ENCODE measurements around the gene MTUS2. TPM values are rescaled to one million over a fixed set of nuclear protein-coding genes. Genes with fewer than 3 reads are reported as not detected.

MTUS2 gene
- polyA plus RNA-seq, 6 donors from 2014 or later, result 0.06 TPM; not detected in 5

- DNase-seq, result no peak
- no peaks in the 10 kb centered on the region for H3K9me3 Mint-ChIP-seq
- no peaks in the 10 kb centered on the region for H3K27me3 Mint-ChIP-seq
- ATAC-seq (ENCODE audit: low read depth in 2 of 2), result no peak
- no peak overlapping the region for H3K27ac Mint-ChIP-seq
- H3K4me1 Mint-ChIP-seq, result peaks cover 0 to 5% (median 3%) of the 10 kb centered on the region in 3 donors
- peaks cover 18 to 47% of the 10 kb centered on the region in 2 donors for H3K36me3 Mint-ChIP-seq
- H3K4me3 Mint-ChIP-seq, result no peak overlapping the region
These were observed 706.6 kb downstream of the MTUS2 start for GRCh38 chr13:29526741-29527140.

- ATAC-seq (ENCODE audit: low read depth in 2 of 2), result no peak
These were observed 707.4 kb downstream of the MTUS2 start for GRCh38 chr13:29527511-29527910.

GRCh38 chr13:29527916-29528315 is 707.8 kb downstream of the MTUS2 start:
- DNase-seq (no peak), ATAC-seq (ENCODE audit: low read depth in 2 of 2) (no peak)
- no peaks in the 10 kb centered on the region for H3K9me3 Mint-ChIP-seq
- peaks cover 12 to 47% of the 10 kb centered on the region in 2 donors for H3K36me3 Mint-ChIP-seq
- no peaks in the 10 kb centered on the region for H3K27me3 Mint-ChIP-seq
- no peak overlapping the region for H3K27ac Mint-ChIP-seq
- H3K4me3 Mint-ChIP-seq, result no peak overlapping the region
- peaks cover 0 to 5% (median 3%) of the 10 kb centered on the region in 3 donors for H3K4me1 Mint-ChIP-seq

More at GRCh38 chr13:29527511-29527910, 707.4 kb downstream of the MTUS2 start:
- H3K27ac Mint-ChIP-seq, result no peak overlapping the region
- no peak for DNase-seq
- H3K9me3 Mint-ChIP-seq, result no peaks in the 10 kb centered on the region
- peaks cover 12 to 46% of the 10 kb centered on the region in 2 donors for H3K36me3 Mint-ChIP-seq
- H3K4me1 Mint-ChIP-seq, result peaks cover 0 to 5% (median 3%) of the 10 kb centered on the region in 3 donors
- H3K4me3 Mint-ChIP-seq, result no peak overlapping the region
- H3K27me3 Mint-ChIP-seq, result no peaks in the 10 kb centered on the region

- ATAC-seq (ENCODE audit: low read depth in 2 of 2) (no peak), DNase-seq (no peak)
- Mint-ChIP-seq H3K4me3 (no peak overlapping the region), H3K36me3 (peaks cover 12 to 38% of the 10 kb centered on the region in 2 donors), H3K27me3 (no peaks in the 10 kb centered on the region), H3K9me3 (no peaks in the 10 kb centered on the region), H3K27ac (peak overlapping the region in 1 of 6 donors; percentile 53), H3K4me1 (peaks cover 0 to 5% (median 3%) of the 10 kb centered on the region in 3 donors)
These were observed 709.6 kb downstream of the MTUS2 start for GRCh38 chr13:29529754-29530153.

- Mint-ChIP-seq H3K4me1 (peaks cover 0 to 3% (median 0%) of the 10 kb centered on the region in 3 donors), H3K4me3 (no peak overlapping the region), H3K27me3 (no peaks in the 10 kb centered on the region), H3K9me3 (no peaks in the 10 kb centered on the region), H3K27ac (no peak overlapping the region), H3K36me3 (peaks cover 15 to 40% of the 10 kb centered on the region in 2 donors)
- ATAC-seq (ENCODE audit: low read depth in 2 of 2) (no peak), DNase-seq (no peak)
These were observed 710.8 kb downstream of the MTUS2 start for GRCh38 chr13:29530901-29531300.

GRCh38 chr13:29532116-29532515 is 712.0 kb downstream of the MTUS2 start:
- Mint-ChIP-seq H3K4me3 (no peak overlapping the region), H3K36me3 (peaks cover 19 to 44% of the 10 kb centered on the region in 2 donors)

GRCh38 chr13:29532821-29533220 is 712.7 kb downstream of the MTUS2 start:
- Mint-ChIP-seq H3K36me3 (peaks cover 19 to 44% of the 10 kb centered on the region in 2 donors), H3K27ac (no peak overlapping the region), H3K4me1 (peaks cover 0 to 3% (median 0%) of the 10 kb centered on the region in 3 donors), H3K27me3 (no peaks in the 10 kb centered on the region), H3K9me3 (no peaks in the 10 kb centered on the region), H3K4me3 (no peak overlapping the region)
- DNase-seq (no peak), ATAC-seq (ENCODE audit: low read depth in 2 of 2) (no peak)

More at GRCh38 chr13:29532116-29532515, 712.0 kb downstream of the MTUS2 start:
- Mint-ChIP-seq H3K9me3 (no peaks in the 10 kb centered on the region), H3K27ac (no peak overlapping the region), H3K4me1 (peaks cover 0 to 3% (median 0%) of the 10 kb centered on the region in 3 donors), H3K27me3 (no peaks in the 10 kb centered on the region)
- ATAC-seq (ENCODE audit: low read depth in 2 of 2) (no peak), DNase-seq (no peak)

GRCh38 chr13:29534083-29534482 is 713.9 kb downstream of the MTUS2 start:
- no peak for DNase-seq
- H3K4me3 Mint-ChIP-seq, result no peak overlapping the region
- H3K27me3 Mint-ChIP-seq, result no peaks in the 10 kb centered on the region
- ATAC-seq (ENCODE audit: low read depth in 2 of 2), result no peak
- H3K9me3 Mint-ChIP-seq, result no peaks in the 10 kb centered on the region
- H3K4me1 Mint-ChIP-seq, result peaks cover 0 to 6% (median 0%) of the 10 kb centered on the region in 3 donors
- peaks cover 17 to 41% of the 10 kb centered on the region in 2 donors for H3K36me3 Mint-ChIP-seq
- peak overlapping the region in 2 of 6 donors; percentile 23 to 32 for H3K27ac Mint-ChIP-seq

- Mint-ChIP-seq H3K4me3 (no peak overlapping the region), H3K9me3 (no peaks in the 10 kb centered on the region), H3K4me1 (peaks cover 4 to 7% (median 4%) of the 10 kb centered on the region in 3 donors), H3K36me3 (peaks cover 11 to 23% of the 10 kb centered on the region in 2 donors), H3K27ac (peak overlapping the region in 1 of 6 donors; percentile 38), H3K27me3 (no peaks in the 10 kb centered on the region)
- DNase-seq (no peak), ATAC-seq (ENCODE audit: low read depth in 2 of 2) (no peak)
These were observed 715.8 kb downstream of the MTUS2 start for GRCh38 chr13:29535663-29536655.

GRCh38 chr13:29536853-29537252 is 716.7 kb downstream of the MTUS2 start:
- ATAC-seq (ENCODE audit: low read depth in 2 of 2) (no peak), DNase-seq (no peak)
- H3K9me3 Mint-ChIP-seq, result no peaks in the 10 kb centered on the region
- peaks cover 16 to 19% of the 10 kb centered on the region in 2 donors for H3K36me3 Mint-ChIP-seq
- H3K4me1 Mint-ChIP-seq, result peaks cover 8 to 10% (median 9%) of the 10 kb centered on the region in 3 donors
- no peak overlapping the region for H3K4me3 Mint-ChIP-seq
- H3K27me3 Mint-ChIP-seq, result no peaks in the 10 kb centered on the region
- no peak overlapping the region for H3K27ac Mint-ChIP-seq

GRCh38 chr13:29537736-29538651 is 717.9 kb downstream of the MTUS2 start:
- Mint-ChIP-seq H3K27me3 (no peaks in the 10 kb centered on the region), H3K36me3 (peaks cover 10 to 16% of the 10 kb centered on the region in 2 donors), H3K4me3 (no peak overlapping the region), H3K4me1 (peaks cover 12 to 16% (median 16%) of the 10 kb centered on the region in 3 donors), H3K27ac (peak overlapping the region in 1 of 6 donors; percentile 26), H3K9me3 (no peaks in the 10 kb centered on the region)
- ATAC-seq (ENCODE audit: low read depth in 2 of 2) (no peak), DNase-seq (no peak)

- Mint-ChIP-seq H3K9me3 (no peaks in the 10 kb centered on the region), H3K27ac (no peak overlapping the region), H3K36me3 (peaks cover 10 to 16% of the 10 kb centered on the region in 2 donors), H3K4me1 (peaks cover 13 to 20% (median 16%) of the 10 kb centered on the region in 3 donors), H3K4me3 (no peak overlapping the region), H3K27me3 (no peaks in the 10 kb centered on the region)
- DNase-seq (no peak), ATAC-seq (ENCODE audit: low read depth in 2 of 2) (no peak)
These were observed 718.5 kb downstream of the MTUS2 start for GRCh38 chr13:29538652-29539040.

- Mint-ChIP-seq H3K27ac (peak overlapping the region in 1 of 6 donors; percentile 27), H3K36me3 (peaks cover 6 to 16% of the 10 kb centered on the region in 2 donors), H3K4me1 (peaks cover 16 to 23% (median 16%) of the 10 kb centered on the region in 3 donors), H3K9me3 (no peaks in the 10 kb centered on the region), H3K27me3 (no peaks in the 10 kb centered on the region), H3K4me3 (no peak overlapping the region)
- ATAC-seq (ENCODE audit: low read depth in 2 of 2), result no peak
- no peak for DNase-seq
These were observed 719.7 kb downstream of the MTUS2 start for GRCh38 chr13:29539856-29540255.

Data from naive B cell (primary cell).